Endometrial microvascular endothelial cells (primary cell): ENCODE data around the gene EIF4ENIF1. TPM values are rescaled to one million over a fixed set of nuclear protein-coding genes. Genes with fewer than 3 reads are reported as not detected.

Experiments used
- total RNA-seq: library from RNA; depleted of rRNA; stranded (reverse); fragments of >200 nt; gene quantifications from one replicate; pipeline ENCODE4 v1.2.3, GENCODE V29; 2015; ENCODE audit errors: inconsistent ontology term

EIF4ENIF1 gene
- total RNA-seq, 1 donor from 2014 or later = 8.6 TPM

Other genes starting within 250 kb of the EIF4ENIF1 start
- 11.3 TPM for gene PIK3IP1, start 197.4 kb downstream of the EIF4ENIF1 start, total RNA-seq
- 21.3 TPM for gene PATZ1, start 143.5 kb downstream of the EIF4ENIF1 start, total RNA-seq
- gene DRG1, start 90.2 kb downstream of the EIF4ENIF1 start, total RNA-seq = 77.0 TPM
- gene SFI1, start 6.7 kb upstream of the EIF4ENIF1 start, total RNA-seq = 20.3 TPM
- 84.6 TPM for gene PISD, start 172.4 kb upstream of the EIF4ENIF1 start, total RNA-seq